GM11168 (cell line): ENCODE data around the gene SENP1.
"Not testable (repeated sequence)": the region's sequence is repeated elsewhere in the genome, so short reads cannot be mapped to it uniquely, and the experiment has no call there.

Experiments used
- in situ Hi-C: fragments of 300-500 bp; cut with MboI; formaldehyde crosslinking; loops from one replicate; pipeline ENCODE4 v1.12.0; 2022; ENCODE audit warnings: low sequenced_read_pairs; ENCODE audit not compliant: unreplicated experiment

Gene SENP1

DNA sequence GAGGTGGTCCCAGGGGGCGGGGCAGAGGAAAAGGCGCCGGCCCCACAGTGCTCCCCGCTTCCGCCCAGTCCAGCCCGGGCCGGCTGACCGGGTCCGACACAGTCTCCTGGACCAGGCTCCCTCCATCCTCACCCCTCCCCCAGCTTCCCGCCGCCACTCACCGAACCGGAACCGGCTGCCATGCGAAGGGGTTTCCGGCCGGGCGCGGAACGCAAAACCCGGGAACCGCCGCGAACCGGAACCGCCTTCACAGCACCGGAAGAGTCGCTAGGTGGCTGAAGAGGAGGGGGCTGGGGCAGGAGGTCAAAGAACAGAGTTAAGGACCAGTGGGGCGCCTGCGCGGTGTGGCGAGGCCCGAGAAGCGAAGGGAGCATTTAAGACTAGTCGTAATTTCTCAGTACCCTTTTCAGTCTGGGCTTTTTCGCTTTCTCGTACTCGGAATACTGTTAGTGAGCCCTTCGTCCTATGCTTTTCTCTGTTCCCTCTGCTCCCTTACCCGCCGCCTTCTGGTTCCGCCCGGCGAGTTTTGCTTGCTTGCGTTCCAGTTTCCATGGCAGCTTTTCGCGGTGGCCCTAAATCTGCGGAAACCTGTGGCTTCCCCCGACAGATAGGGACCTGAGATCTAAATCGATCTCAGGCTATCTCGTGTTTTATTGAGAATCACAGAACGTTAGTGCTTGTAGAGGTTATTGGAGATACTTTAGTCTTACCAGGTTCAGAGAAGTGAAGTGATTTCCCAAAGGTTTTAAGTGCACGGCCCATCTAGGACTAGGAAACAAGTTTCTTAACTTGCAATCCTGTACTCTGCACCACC, at the start of gene SENP1:
SENP1 (minus strand) TSS at position 213 of the 814 bp plus-strand sequence. CDS start 4,607 bp downstream, outside the sequence.
- in situ Hi-C loops = no loop called here

DNA sequence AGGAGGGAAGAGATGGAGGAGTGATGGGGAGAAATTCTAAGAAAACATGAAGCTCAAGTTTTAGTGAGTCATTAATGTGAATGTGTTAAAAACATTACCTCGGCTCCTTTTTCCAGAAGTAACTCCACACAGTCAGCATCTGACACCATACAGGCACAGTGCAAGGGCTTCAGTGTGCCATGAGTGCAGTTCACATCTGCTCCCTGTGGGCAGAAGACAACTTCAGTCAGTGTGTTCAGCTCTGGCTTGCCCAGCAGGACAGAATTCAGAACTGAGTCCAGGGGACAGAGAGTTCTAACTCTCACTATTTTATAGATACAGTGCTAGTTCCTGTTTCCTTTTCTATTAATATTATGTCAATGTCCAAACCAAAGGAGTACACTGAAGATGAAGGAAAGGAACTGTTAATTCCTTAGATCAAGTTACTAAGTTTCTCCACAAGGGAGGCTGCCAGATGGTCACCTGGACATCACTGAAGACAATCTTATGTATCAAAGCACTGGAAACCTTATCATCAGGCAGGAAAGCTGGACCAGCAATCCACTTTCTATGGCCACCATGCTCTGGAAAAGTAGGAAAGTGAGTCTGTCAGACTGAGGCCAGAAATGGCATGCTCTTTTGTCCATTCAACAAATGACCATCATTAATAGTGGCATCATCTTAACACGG, 45.4 kb upstream of the SENP1 start:
- in situ Hi-C loops = no loop called here

DNA sequence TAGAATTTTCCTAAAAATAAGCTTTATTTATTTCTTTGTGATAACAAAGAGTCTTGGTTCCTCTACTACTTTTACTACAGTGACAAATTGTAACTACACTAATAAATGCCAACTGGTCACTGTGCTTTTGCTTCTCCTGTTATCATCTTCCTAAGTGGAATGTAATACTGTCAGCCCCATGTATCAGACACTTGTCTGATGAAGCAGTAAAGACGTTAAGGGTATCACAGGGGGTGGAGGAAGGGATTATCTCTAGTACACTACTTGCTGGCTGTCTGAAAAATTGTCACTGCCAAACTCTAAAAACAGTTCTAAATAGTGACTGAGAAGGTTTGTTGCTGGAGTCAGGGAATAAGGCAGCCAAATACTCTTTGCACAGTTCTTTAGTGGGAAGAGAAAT, 40.1 kb upstream of the SENP1 start:
- in situ Hi-C loops = no loop called here

GRCh38 chr12:48143898-48144297, 38.0 kb upstream of the SENP1 start:
- in situ Hi-C loops = no loop called here

GRCh38 chr12:48142818-48143674, 37.2 kb upstream of the SENP1 start:
- in situ Hi-C loops = no loop called here

DNA sequence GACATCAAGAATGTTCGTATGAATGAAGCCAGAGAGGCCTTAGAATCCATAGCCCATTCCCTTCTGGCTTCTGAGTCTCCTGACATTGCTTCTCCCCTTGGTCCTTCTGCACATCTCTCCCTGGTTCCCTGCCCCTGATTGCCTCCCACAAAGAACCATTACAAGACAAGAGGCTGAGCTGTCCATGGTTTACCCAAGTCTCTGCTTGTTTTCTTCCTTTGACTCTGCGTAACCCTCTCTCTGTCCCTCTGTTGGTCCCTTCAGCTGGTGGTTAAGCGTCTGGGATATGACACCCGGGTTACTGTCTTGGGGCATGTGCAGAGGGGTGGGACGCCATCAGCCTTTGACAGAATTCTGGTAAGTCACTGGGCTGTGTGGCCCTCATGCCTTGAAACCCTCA, 29.1 kb upstream of the SENP1 start:
- in situ Hi-C loops = no loop called here

GRCh38 chr12:48132826-48133225, 26.9 kb upstream of the SENP1 start:
- in situ Hi-C loops = no loop called here

- in situ Hi-C loops = no loop called here
Observed at GRCh38 chr12:48131517-48131916, 25.6 kb upstream of the SENP1 start.

DNA sequence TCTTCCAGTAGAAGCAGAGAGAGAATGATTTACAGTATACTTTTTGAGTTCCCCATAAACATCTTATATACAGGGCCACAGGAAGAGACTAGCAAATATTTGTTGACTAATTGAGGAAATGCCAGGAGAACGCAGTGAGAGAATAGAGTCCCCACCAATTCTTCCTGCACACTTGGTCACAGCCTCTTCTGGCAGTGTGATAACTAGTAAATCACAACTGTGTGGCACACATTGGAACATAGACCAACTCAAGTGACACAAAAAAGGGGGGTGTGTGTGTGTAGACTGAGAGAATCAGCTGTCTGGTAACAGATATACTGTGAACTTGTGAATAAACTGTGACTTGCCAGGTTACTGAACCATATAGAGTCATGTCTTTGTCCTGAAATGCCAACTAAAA, 23.5 kb upstream of the SENP1 start:
- in situ Hi-C loops = no loop called here

- in situ Hi-C loops = no loop called here
Observed at GRCh38 chr12:48128800-48129199, 22.9 kb upstream of the SENP1 start.

DNA sequence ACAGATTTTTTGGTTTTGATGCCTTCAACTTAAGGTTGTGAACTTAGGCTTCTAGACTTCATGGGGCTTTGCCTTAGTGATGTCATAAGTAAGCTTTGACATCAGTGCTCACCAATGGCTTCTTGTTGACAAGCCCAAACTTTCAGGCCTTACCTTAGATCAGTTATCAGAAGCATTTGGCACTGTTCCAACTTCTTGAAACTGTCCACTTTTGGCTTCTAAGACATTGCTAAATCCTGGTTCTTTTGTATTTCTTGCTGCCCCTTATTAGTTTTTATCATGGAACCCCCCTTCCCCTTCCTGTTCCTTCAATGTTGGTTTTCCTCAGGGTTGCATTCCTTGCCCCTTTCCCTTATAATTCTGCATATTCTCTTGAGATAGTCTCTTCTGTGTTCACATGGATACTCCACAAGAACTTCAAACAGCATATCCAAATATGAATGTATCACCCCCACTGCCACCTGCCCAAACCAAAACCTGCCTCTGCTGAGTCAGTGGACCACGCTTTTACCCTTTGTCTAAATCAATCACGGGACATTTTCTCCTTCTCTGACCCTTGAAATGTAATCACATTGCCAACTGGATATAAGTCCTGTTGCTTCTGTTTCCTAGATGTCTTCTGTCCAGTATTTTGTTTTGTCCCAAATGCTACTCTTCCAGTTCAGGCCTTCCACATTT, 21.2 kb upstream of the SENP1 start:
- in situ Hi-C loops = no loop called here

- in situ Hi-C loops = no loop called here
Observed at GRCh38 chr12:48125985-48126384, 20.1 kb upstream of the SENP1 start.

GRCh38 chr12:48125542-48125941, 19.7 kb upstream of the SENP1 start:
- in situ Hi-C loops = not testable (repeated sequence)

DNA sequence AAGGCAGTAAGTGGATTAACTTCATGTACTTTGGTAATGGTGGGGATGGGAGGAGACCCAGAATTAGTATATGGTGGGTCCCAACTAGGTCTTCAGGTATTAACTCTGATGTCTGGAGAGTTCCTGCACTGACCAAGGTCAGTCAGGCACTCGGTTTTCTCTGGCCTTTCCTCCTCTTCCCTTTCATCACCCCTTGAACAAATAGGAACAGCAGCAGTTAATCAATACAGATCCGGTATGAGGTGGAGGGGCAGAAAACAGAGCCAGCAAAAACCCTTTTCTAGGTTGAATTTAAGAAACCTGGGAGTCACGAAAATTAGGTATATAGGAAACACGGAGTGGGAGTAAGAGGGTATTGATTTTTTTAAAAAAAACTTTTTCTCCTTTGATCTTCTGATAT, 17.3 kb upstream of the SENP1 start:
- in situ Hi-C loops = no loop called here

GRCh38 chr12:48122065-48122834, 16.4 kb upstream of the SENP1 start:
- in situ Hi-C loops = no loop called here

- in situ Hi-C loops = no loop called here
Observed at GRCh38 chr12:48121522-48121921, 15.6 kb upstream of the SENP1 start.

- in situ Hi-C loops = no loop called here
Observed at GRCh38 chr12:48119834-48120195, 13.9 kb upstream of the SENP1 start.

DNA sequence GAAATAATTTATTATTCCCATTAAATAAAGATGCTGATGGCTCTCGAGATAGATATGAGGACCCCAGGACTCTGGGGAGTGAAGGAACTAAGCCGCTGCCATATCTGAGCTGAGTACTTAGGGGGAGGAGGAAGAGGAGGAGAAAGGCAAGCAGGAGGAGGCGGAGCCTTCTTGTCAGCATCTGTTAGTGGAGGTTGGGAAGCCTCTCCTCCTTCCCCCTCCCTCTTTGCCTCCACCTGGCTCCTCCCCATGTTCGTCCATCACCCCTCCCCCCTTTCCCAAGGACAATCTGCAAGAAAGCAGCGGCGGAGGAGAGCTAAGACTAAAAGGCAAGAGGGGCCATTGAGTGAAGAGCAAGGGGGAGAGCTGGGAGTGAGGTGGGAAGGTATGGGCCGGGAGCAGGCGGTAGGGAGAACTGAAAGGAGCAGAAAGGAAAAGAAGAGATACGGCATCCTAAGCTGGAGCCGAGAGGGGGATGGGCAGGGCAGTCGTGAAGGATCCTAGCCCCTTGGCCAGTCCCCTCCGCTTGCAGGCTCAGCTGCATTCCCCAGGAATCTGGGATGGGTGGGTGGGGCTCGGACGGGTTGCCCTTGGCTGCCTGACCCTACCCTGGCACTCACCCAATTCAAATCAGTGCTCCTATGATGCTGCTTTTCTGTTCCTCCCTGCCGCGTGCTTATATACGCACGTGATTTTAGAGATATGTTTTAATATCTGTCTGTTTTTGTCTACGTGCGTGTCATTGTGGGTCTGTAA, 13.4 kb upstream of the SENP1 start, which contains the start of gene PFKM:
PFKM (plus strand) TSS at position 287 of the 756 bp plus-strand sequence. CDS start 3,411 bp downstream, outside the sequence.
- in situ Hi-C loops = no loop called here
